MG63 (cell line): ENCODE data around the gene ABCD3. TPM values are rescaled to one million over a fixed set of nuclear protein-coding genes. Genes with fewer than 3 reads are reported as not detected.

Experiments
- DNase-seq: peaks from one replicate; pipeline ENCODE4 v3.0.0-alpha.2; 2020
- H3K27me3 ChIP-seq: fragments of 250-450 bp; sonication (Bioruptor Pico); 2 replicates; pipeline ENCODE4 v1.5.1; 2020; ENCODE audit warnings: mild to moderate bottlenecking, moderate library complexity
- H3K36me3 ChIP-seq: fragments of 250-450 bp; sonication (Bioruptor Pico); 2 replicates; pipeline ENCODE4 v1.5.1; 2020; ENCODE audit warnings: mild to moderate bottlenecking, moderate library complexity
- H3K4me3 ChIP-seq: fragments of 250-450 bp; sonication (Bioruptor Pico); 2 replicates; pipeline ENCODE4 v1.5.1; 2020; ENCODE audit warnings: mild to moderate bottlenecking, moderate library complexity
- H3K9me3 ChIP-seq: fragments of 250-450 bp; sonication (Bioruptor Pico); 2 replicates; pipeline ENCODE4 v1.5.1; 2020; ENCODE audit warnings: mild to moderate bottlenecking, moderate library complexity
- total RNA-seq: library from RNA; depleted of rRNA; stranded (reverse); fragments of >200 nt; shearing (Covaris generic); gene quantifications from 2 replicates; pipeline ENCODE4 v1.2.3, GENCODE V29; 2014; ENCODE audit warnings: low replicate concordance

The ABCD3 gene
- total RNA-seq, 1 experiment from 2014 or later: 39.3 TPM

- no peak for DNase-seq
- Histone ChIP-seq H3K36me3 (no peaks in the 10 kb centered on the region), H3K4me3 (no peak overlapping the region), H3K27me3 (no peaks in the 10 kb centered on the region), H3K9me3 (no peaks in the 10 kb centered on the region)
Observed at GRCh38 chr1:94528826-94529225, 110.6 kb downstream of the ABCD3 start.

GRCh38 chr1:94529416-94529815, 111.2 kb downstream of the ABCD3 start:
- Histone ChIP-seq H3K9me3 (no peaks in the 10 kb centered on the region), H3K4me3 (no peak overlapping the region), H3K27me3 (no peaks in the 10 kb centered on the region), H3K36me3 (no peaks in the 10 kb centered on the region)
- DNase-seq: no peak

- Histone ChIP-seq H3K36me3 (no peaks in the 10 kb centered on the region), H3K4me3 (no peak overlapping the region), H3K9me3 (no peaks in the 10 kb centered on the region), H3K27me3 (no peaks in the 10 kb centered on the region)
- no peak for DNase-seq
Observed at GRCh38 chr1:94530373-94530878, 112.2 kb downstream of the ABCD3 start.

- Histone ChIP-seq H3K27me3 (no peaks in the 10 kb centered on the region), H3K9me3 (no peaks in the 10 kb centered on the region), H3K4me3 (no peak overlapping the region), H3K36me3 (no peaks in the 10 kb centered on the region)
- DNase-seq: no peak
Observed at GRCh38 chr1:94531664-94532063, 113.5 kb downstream of the ABCD3 start.

GRCh38 chr1:94532077-94532476, 113.9 kb downstream of the ABCD3 start:
- no peaks in the 10 kb centered on the region for H3K9me3 ChIP-seq
- DNase-seq: no peak
- no peaks in the 10 kb centered on the region for H3K36me3 ChIP-seq
- H3K27me3 ChIP-seq: no peaks in the 10 kb centered on the region
- H3K4me3 ChIP-seq: no peak overlapping the region

GRCh38 chr1:94535095-94535494, 116.9 kb downstream of the ABCD3 start:
- Histone ChIP-seq H3K36me3 (no peaks in the 10 kb centered on the region), H3K27me3 (no peaks in the 10 kb centered on the region), H3K9me3 (no peaks in the 10 kb centered on the region), H3K4me3 (no peak overlapping the region)
- no peak for DNase-seq

- H3K9me3 ChIP-seq: no peaks in the 10 kb centered on the region
- H3K27me3 ChIP-seq: no peaks in the 10 kb centered on the region
- no peak for DNase-seq
- no peak overlapping the region for H3K4me3 ChIP-seq
- H3K36me3 ChIP-seq: no peaks in the 10 kb centered on the region
Observed at GRCh38 chr1:94535879-94536278, 117.7 kb downstream of the ABCD3 start.

GRCh38 chr1:94537254-94537653, 119.1 kb downstream of the ABCD3 start:
- H3K36me3 ChIP-seq: no peaks in the 10 kb centered on the region
- H3K4me3 ChIP-seq: no peak overlapping the region
- no peaks in the 10 kb centered on the region for H3K27me3 ChIP-seq
- H3K9me3 ChIP-seq: no peaks in the 10 kb centered on the region
- DNase-seq: no peak

- H3K36me3 ChIP-seq: no peaks in the 10 kb centered on the region
- H3K4me3 ChIP-seq: no peak overlapping the region
- H3K9me3 ChIP-seq: no peaks in the 10 kb centered on the region
Observed at GRCh38 chr1:94538243-94538827, 120.1 kb downstream of the ABCD3 start.

GRCh38 chr1:94539496-94539895, 121.3 kb downstream of the ABCD3 start:
- Histone ChIP-seq H3K4me3 (no peak overlapping the region), H3K9me3 (no peaks in the 10 kb centered on the region), H3K36me3 (no peaks in the 10 kb centered on the region), H3K27me3 (no peaks in the 10 kb centered on the region)
- DNase-seq: peak; percentile 90

More at GRCh38 chr1:94538243-94538827, 120.1 kb downstream of the ABCD3 start:
- DNase-seq: no peak
- no peaks in the 10 kb centered on the region for H3K27me3 ChIP-seq

- H3K4me3 ChIP-seq: peak overlapping the region; percentile 49
- H3K36me3 ChIP-seq: no peaks in the 10 kb centered on the region
- no peak for DNase-seq
- H3K9me3 ChIP-seq: no peaks in the 10 kb centered on the region
- H3K27me3 ChIP-seq: no peaks in the 10 kb centered on the region
Observed at GRCh38 chr1:94540440-94541245, 122.5 kb downstream of the ABCD3 start.

GRCh38 chr1:94541246-94542087, 123.3 kb downstream of the ABCD3 start, which contains the start of gene F3:
Gene F3, minus strand, starts transcription at chr1:94541759. Its CDS starts 123 bp downstream, at chr1:94541636.
- H3K27me3 ChIP-seq: no peaks in the 10 kb centered on the region
- no peaks in the 10 kb centered on the region for H3K9me3 ChIP-seq
- no peaks in the 10 kb centered on the region for H3K36me3 ChIP-seq
- peak within 1 kb of the TSS; percentile 49 for H3K4me3 ChIP-seq
- DNase-seq: peak; percentile 86

GRCh38 chr1:94542088-94542870, 124.1 kb downstream of the ABCD3 start:
- Histone ChIP-seq H3K36me3 (no peaks in the 10 kb centered on the region), H3K9me3 (no peaks in the 10 kb centered on the region), H3K27me3 (no peaks in the 10 kb centered on the region), H3K4me3 (peak overlapping the region; percentile 49)
- peak; percentile 11 for DNase-seq

GRCh38 chr1:94543001-94543400, 124.8 kb downstream of the ABCD3 start:
- DNase-seq: no peak
- H3K9me3 ChIP-seq: no peaks in the 10 kb centered on the region
- no peaks in the 10 kb centered on the region for H3K36me3 ChIP-seq
- H3K27me3 ChIP-seq: no peaks in the 10 kb centered on the region
- no peak overlapping the region for H3K4me3 ChIP-seq

- no peaks in the 10 kb centered on the region for H3K9me3 ChIP-seq
- no peak overlapping the region for H3K4me3 ChIP-seq
- no peaks in the 10 kb centered on the region for H3K27me3 ChIP-seq
- no peaks in the 10 kb centered on the region for H3K36me3 ChIP-seq
- no peak for DNase-seq
Observed at GRCh38 chr1:94543893-94544635, 125.9 kb downstream of the ABCD3 start.
